Fibroblast of skin of scalp (primary cell): ENCODE data around the gene ATXN1.
"Not testable (repeated sequence)": the region's sequence is repeated elsewhere in the genome, so short reads cannot be mapped to it uniquely, and the experiment has no call there.

Source experiments
- DNase-seq: peaks from one replicate; pipeline ENCODE4 v3.0.0-alpha.2; 2013

Gene ATXN1

GRCh38 chr6:16294371-16294770, 466.9 kb downstream of the ATXN1 start:
- no peak for DNase-seq

- DNase-seq, result no peak
These were observed 468.3 kb downstream of the ATXN1 start for GRCh38 chr6:16292942-16293341.

GRCh38 chr6:16292432-16292831, 468.8 kb downstream of the ATXN1 start:
- no peak for DNase-seq

- DNase-seq, result no peak
These were observed 469.5 kb downstream of the ATXN1 start for GRCh38 chr6:16291739-16292138.

GRCh38 chr6:16288163-16288562, 473.1 kb downstream of the ATXN1 start:
- no peak for DNase-seq

GRCh38 chr6:16286151-16286522, 475.1 kb downstream of the ATXN1 start:
- peak; percentile 64 for DNase-seq

GRCh38 chr6:16285467-16286150, 475.7 kb downstream of the ATXN1 start:
- DNase-seq, result no peak

GRCh38 chr6:16284472-16284871, 476.8 kb downstream of the ATXN1 start:
- no peak for DNase-seq

- no peak for DNase-seq
These were observed 478.9 kb downstream of the ATXN1 start for GRCh38 chr6:16282370-16282769.

GRCh38 chr6:16279243-16279642, 482.0 kb downstream of the ATXN1 start:
- DNase-seq, result no peak

GRCh38 chr6:16278750-16279149, 482.5 kb downstream of the ATXN1 start:
- no peak for DNase-seq

- DNase-seq, result no peak
These were observed 483.1 kb downstream of the ATXN1 start for GRCh38 chr6:16278048-16278724.

- peak; percentile 94 for DNase-seq
These were observed 483.9 kb downstream of the ATXN1 start for GRCh38 chr6:16277101-16277981.

GRCh38 chr6:16274885-16275589, 486.2 kb downstream of the ATXN1 start:
- peak; percentile 45 for DNase-seq

GRCh38 chr6:16274483-16274882, 486.8 kb downstream of the ATXN1 start:
- DNase-seq, result peak; percentile 67

- DNase-seq, result peak; percentile 76
These were observed 488.0 kb downstream of the ATXN1 start for GRCh38 chr6:16273256-16273655.

GRCh38 chr6:16272201-16272600, 489.1 kb downstream of the ATXN1 start:
- DNase-seq, result no peak

- no peak for DNase-seq
These were observed 489.8 kb downstream of the ATXN1 start for GRCh38 chr6:16271428-16271827.

GRCh38 chr6:16270178-16270794, 491.0 kb downstream of the ATXN1 start:
- no peak for DNase-seq

GRCh38 chr6:16269442-16270070, 491.7 kb downstream of the ATXN1 start:
- DNase-seq, result not testable (repeated sequence)

- no peak for DNase-seq
These were observed 493.6 kb downstream of the ATXN1 start for GRCh38 chr6:16267428-16268263.
